ENCODE measurements around the gene VASN.
"Not testable (repeated sequence)": the region's sequence is repeated elsewhere in the genome, so short reads cannot be mapped to it uniquely, and the experiment has no call there.

Gene VASN

GRCh38 chr16:4328782-4329775 is 42.6 kb upstream of the VASN start:
- H3K4me3 ChIP-seq (ENCODE audit: low read length), result no peak overlapping the region
- no peak for DNase-seq (ENCODE audit: low read depth, low spot score)
- peaks cover 3% of the 10 kb centered on the region; the same call in 1 of the 2 replicates for H3K36me3 ChIP-seq (ENCODE audit: control insufficient read depth, insufficient read depth, low read length)
- H3K4me1 ChIP-seq (ENCODE audit: control insufficient read depth, insufficient read depth, low read length), result peaks cover 8% of the 10 kb centered on the region
- H3K27me3 ChIP-seq (ENCODE audit: control insufficient read depth, insufficient read depth, low read length), result no peaks in the 10 kb centered on the region
- no peak overlapping the region for H3K27ac ChIP-seq (ENCODE audit: low read length)
- no peaks in the 10 kb centered on the region for H3K9me3 ChIP-seq (ENCODE audit: control insufficient read depth, insufficient read depth, low read length)
- no CpG with 5 or more reads among the region's 17 CpGs for WGBS (ENCODE audit: insufficient coverage, insufficient read length)

- Histone ChIP-seq H3K4me1 (ENCODE audit: control insufficient read depth, insufficient read depth, low read length) (peaks cover 5% of the 10 kb centered on the region; the same call in 1 of the 2 replicates), H3K4me3 (ENCODE audit: low read length) (no peak overlapping the region), H3K27me3 (ENCODE audit: control insufficient read depth, insufficient read depth, low read length) (no peaks in the 10 kb centered on the region), H3K36me3 (ENCODE audit: control insufficient read depth, insufficient read depth, low read length) (peaks cover 3% of the 10 kb centered on the region; the same call in 1 of the 2 replicates), H3K9me3 (ENCODE audit: control insufficient read depth, insufficient read depth, low read length) (no peaks in the 10 kb centered on the region), H3K27ac (ENCODE audit: low read length) (no peak overlapping the region)
- no CpG with 5 or more reads among the region's 14 CpGs for WGBS (ENCODE audit: insufficient coverage, insufficient read length)
- no peak for DNase-seq (ENCODE audit: low read depth, low spot score)
Measured at GRCh38 chr16:4330277-4330874, 41.3 kb upstream of the VASN start.

GRCh38 chr16:4332083-4332482 is 39.6 kb upstream of the VASN start:
- H3K4me1 ChIP-seq (ENCODE audit: control insufficient read depth, insufficient read depth, low read length), result peaks cover 5% of the 10 kb centered on the region; the same call in 1 of the 2 replicates
- peaks cover 4% of the 10 kb centered on the region; the same call in 1 of the 2 replicates for H3K36me3 ChIP-seq (ENCODE audit: control insufficient read depth, insufficient read depth, low read length)
- H3K27me3 ChIP-seq (ENCODE audit: control insufficient read depth, insufficient read depth, low read length), result no peaks in the 10 kb centered on the region
- no peak overlapping the region for H3K4me3 ChIP-seq (ENCODE audit: low read length)
- no CpG with 5 or more reads among the region's 14 CpGs for WGBS (ENCODE audit: insufficient coverage, insufficient read length)
- DNase-seq (ENCODE audit: low read depth, low spot score), result no peak
- no peak overlapping the region for H3K27ac ChIP-seq (ENCODE audit: low read length)
- H3K9me3 ChIP-seq (ENCODE audit: control insufficient read depth, insufficient read depth, low read length), result no peaks in the 10 kb centered on the region

- Histone ChIP-seq H3K9me3 (ENCODE audit: control insufficient read depth, insufficient read depth, low read length) (no peaks in the 10 kb centered on the region), H3K36me3 (ENCODE audit: control insufficient read depth, insufficient read depth, low read length) (peaks cover 7% of the 10 kb centered on the region; the same call in 1 of the 2 replicates)
Measured at GRCh38 chr16:4332623-4333307, 38.9 kb upstream of the VASN start.

GRCh38 chr16:4333308-4333638 is 38.4 kb upstream of the VASN start:
- Histone ChIP-seq H3K27ac (ENCODE audit: low read length) (no peak overlapping the region), H3K27me3 (ENCODE audit: control insufficient read depth, insufficient read depth, low read length) (no peaks in the 10 kb centered on the region), H3K36me3 (ENCODE audit: control insufficient read depth, insufficient read depth, low read length) (peaks cover 7% of the 10 kb centered on the region; the same call in 1 of the 2 replicates), H3K9me3 (ENCODE audit: control insufficient read depth, insufficient read depth, low read length) (no peaks in the 10 kb centered on the region), H3K4me1 (ENCODE audit: control insufficient read depth, insufficient read depth, low read length) (peaks cover 3% of the 10 kb centered on the region; the same call in 1 of the 2 replicates), H3K4me3 (ENCODE audit: low read length) (no peak overlapping the region)
- no peak for DNase-seq (ENCODE audit: low read depth, low spot score)
- no CpG with 5 or more reads among the region's 9 CpGs for WGBS (ENCODE audit: insufficient coverage, insufficient read length)

More at GRCh38 chr16:4332623-4333307, 38.9 kb upstream of the VASN start:
- peaks cover 5% of the 10 kb centered on the region; the same call in 1 of the 2 replicates for H3K4me1 ChIP-seq (ENCODE audit: control insufficient read depth, insufficient read depth, low read length)
- H3K27ac ChIP-seq (ENCODE audit: low read length), result no peak overlapping the region
- H3K4me3 ChIP-seq (ENCODE audit: low read length), result no peak overlapping the region
- WGBS (ENCODE audit: insufficient coverage, insufficient read length), result no CpG with 5 or more reads among the region's 19 CpGs
- no peaks in the 10 kb centered on the region for H3K27me3 ChIP-seq (ENCODE audit: control insufficient read depth, insufficient read depth, low read length)
- DNase-seq (ENCODE audit: low read depth, low spot score), result no peak

GRCh38 chr16:4333714-4334113 is 37.9 kb upstream of the VASN start:
- H3K4me3 ChIP-seq (ENCODE audit: low read length); H3K27me3 ChIP-seq (ENCODE audit: control insufficient read depth, insufficient read depth, low read length); DNase-seq (ENCODE audit: low read depth, low spot score); H3K27ac ChIP-seq (ENCODE audit: low read length); H3K4me1 ChIP-seq (ENCODE audit: control insufficient read depth, insufficient read depth, low read length); H3K36me3 ChIP-seq (ENCODE audit: control insufficient read depth, insufficient read depth, low read length); H3K9me3 ChIP-seq (ENCODE audit: control insufficient read depth, insufficient read depth, low read length): not testable (repeated sequence)
- WGBS (ENCODE audit: insufficient coverage, insufficient read length), result no CpG with 5 or more reads among the region's 9 CpGs

- no CpG with 5 or more reads among the region's 32 CpGs for WGBS (ENCODE audit: insufficient coverage, insufficient read length)
- Histone ChIP-seq H3K9me3 (ENCODE audit: control insufficient read depth, insufficient read depth, low read length) (no peaks in the 10 kb centered on the region), H3K27me3 (ENCODE audit: control insufficient read depth, insufficient read depth, low read length) (no peaks in the 10 kb centered on the region), H3K4me1 (ENCODE audit: control insufficient read depth, insufficient read depth, low read length) (no peaks in the 10 kb centered on the region), H3K27ac (ENCODE audit: low read length) (no peak overlapping the region), H3K4me3 (ENCODE audit: low read length) (no peak overlapping the region), H3K36me3 (ENCODE audit: control insufficient read depth, insufficient read depth, low read length) (peaks cover 19% of the 10 kb centered on the region)
- DNase-seq (ENCODE audit: low read depth, low spot score), result no peak
Measured at GRCh38 chr16:4334724-4335495, 36.7 kb upstream of the VASN start.

- H3K4me1 ChIP-seq (ENCODE audit: control insufficient read depth, insufficient read depth, low read length), result no peaks in the 10 kb centered on the region
- H3K36me3 ChIP-seq (ENCODE audit: control insufficient read depth, insufficient read depth, low read length), result peaks cover 24% of the 10 kb centered on the region
- no peaks in the 10 kb centered on the region for H3K27me3 ChIP-seq (ENCODE audit: control insufficient read depth, insufficient read depth, low read length)
- H3K27ac ChIP-seq (ENCODE audit: low read length), result no peak overlapping the region
- H3K9me3 ChIP-seq (ENCODE audit: control insufficient read depth, insufficient read depth, low read length), result no peaks in the 10 kb centered on the region
- no peak overlapping the region for H3K4me3 ChIP-seq (ENCODE audit: low read length)
- no CpG with 5 or more reads among the region's 41 CpGs for WGBS (ENCODE audit: insufficient coverage, insufficient read length)
- no peak for DNase-seq (ENCODE audit: low read depth, low spot score)
Measured at GRCh38 chr16:4336701-4337539, 34.7 kb upstream of the VASN start.

GRCh38 chr16:4337540-4338088 is 34.0 kb upstream of the VASN start:
- Histone ChIP-seq H3K4me1 (ENCODE audit: control insufficient read depth, insufficient read depth, low read length) (no peaks in the 10 kb centered on the region), H3K27ac (ENCODE audit: low read length) (no peak overlapping the region), H3K27me3 (ENCODE audit: control insufficient read depth, insufficient read depth, low read length) (no peaks in the 10 kb centered on the region), H3K9me3 (ENCODE audit: control insufficient read depth, insufficient read depth, low read length) (no peaks in the 10 kb centered on the region), H3K36me3 (ENCODE audit: control insufficient read depth, insufficient read depth, low read length) (peaks cover 21% of the 10 kb centered on the region), H3K4me3 (ENCODE audit: low read length) (no peak overlapping the region)
- DNase-seq (ENCODE audit: low read depth, low spot score), result no peak
- no CpG with 5 or more reads among the region's 12 CpGs for WGBS (ENCODE audit: insufficient coverage, insufficient read length)

Measured in iPS DF 6.9 (cell line).